ENCODE data around the gene UQCR11.

DNA sequence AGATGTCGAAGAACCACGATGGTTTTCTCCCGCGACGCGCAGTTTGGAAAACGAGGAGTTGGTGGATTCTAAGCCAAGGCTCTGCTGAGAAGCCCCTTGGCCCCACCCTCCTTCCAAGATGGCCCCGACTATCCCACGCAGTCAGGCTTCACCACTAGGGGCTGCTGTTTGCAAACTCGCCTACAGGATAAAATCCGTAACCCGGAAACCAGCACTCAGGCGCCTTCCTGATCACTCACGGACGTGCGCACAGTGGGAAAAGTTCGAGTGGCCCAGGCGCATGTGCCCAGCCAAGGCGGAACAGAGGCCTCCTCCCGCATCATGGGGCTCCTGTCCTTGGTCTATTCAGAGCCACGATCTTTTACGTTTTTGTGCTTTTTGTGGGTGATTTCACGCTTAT is 19.2 kb upstream of the UQCR11 start:
- TF ChIP-seq, protein P1, sequence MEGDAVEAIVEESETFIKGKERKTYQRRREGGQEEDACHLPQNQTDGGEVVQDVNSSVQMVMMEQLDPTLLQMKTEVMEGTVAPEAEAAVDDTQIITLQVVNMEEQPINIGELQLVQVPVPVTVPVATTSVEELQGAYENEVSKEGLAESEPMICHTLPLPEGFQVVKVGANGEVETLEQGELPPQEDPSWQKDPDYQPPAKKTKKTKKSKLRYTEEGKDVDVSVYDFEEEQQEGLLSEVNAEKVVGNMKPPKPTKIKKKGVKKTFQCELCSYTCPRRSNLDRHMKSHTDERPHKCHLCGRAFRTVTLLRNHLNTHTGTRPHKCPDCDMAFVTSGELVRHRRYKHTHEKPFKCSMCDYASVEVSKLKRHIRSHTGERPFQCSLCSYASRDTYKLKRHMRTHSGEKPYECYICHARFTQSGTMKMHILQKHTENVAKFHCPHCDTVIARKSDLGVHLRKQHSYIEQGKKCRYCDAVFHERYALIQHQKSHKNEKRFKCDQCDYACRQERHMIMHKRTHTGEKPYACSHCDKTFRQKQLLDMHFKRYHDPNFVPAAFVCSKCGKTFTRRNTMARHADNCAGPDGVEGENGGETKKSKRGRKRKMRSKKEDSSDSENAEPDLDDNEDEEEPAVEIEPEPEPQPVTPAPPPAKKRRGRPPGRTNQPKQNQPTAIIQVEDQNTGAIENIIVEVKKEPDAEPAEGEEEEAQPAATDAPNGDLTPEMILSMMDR (IDR thresholded peaks at IDR 0.05) = peak; percentile 77
- TF ChIP-seq ZFX (IDR thresholded peaks at IDR 0.05; ENCODE audit: borderline replicate concordance) = no peak

Measured in 22Rv1 (cell line).